ENCODE measurements around the gene ADIRF. TPM values are rescaled to one million over a fixed set of nuclear protein-coding genes. Genes with fewer than 3 reads are reported as not detected.
"Not testable (repeated sequence)": the region's sequence is repeated elsewhere in the genome, so short reads cannot be mapped to it uniquely, and the experiment has no call there.

ADIRF gene
- total and polyA plus RNA-seq, 10 donors: 23.9 to 139 (median 56.7) TPM

- Histone ChIP-seq H3K27me3 (replicated peaks in 1 of 7) (peaks cover 0 to 6% (median 0%) of the 10 kb centered on the region in 7 donors), H3K9me3 (no peaks in the 10 kb centered on the region), H3K36me3 (no peaks in the 10 kb centered on the region), H3K27ac (peak overlapping the region in 4 of 8 donors; percentile 2 to 65 (median 34)), H3K4me1 (peaks cover 0 to 5% (median 0%) of the 10 kb centered on the region in 6 donors), H3K4me3 (no peak overlapping the region)
- intact Hi-C loops (cut with DNase I; ENCODE audit: low total_unique reads): no loop called here
- TF ChIP-seq POLR2AphosphoS5 (IDR thresholded peaks at IDR 0.05) (no peak), POLR2A (IDR thresholded peaks at IDR 0.05) (no peak), CTCF (IDR thresholded peaks at IDR 0.05 in 8 of 11, conservative IDR thresholded peaks at IDR 0.05 in 3 of 11) (no peak)
- DNase-seq: no peak
- 65 to 98% (median 77%) methylated on average over 4 of the region's 4 CpGs for WGBS, 5 donors
Observed at GRCh38 chr10:86979296-86979818, 11.1 kb downstream of the ADIRF start.

GRCh38 chr10:86979977-86980448, 11.7 kb downstream of the ADIRF start:
- Histone ChIP-seq H3K27ac (peak overlapping the region in 5 of 8 donors; percentile 4 to 68 (median 61)), H3K4me1 (peaks cover 0 to 5% (median 0%) of the 10 kb centered on the region in 6 donors), H3K9me3 (no peaks in the 10 kb centered on the region), H3K36me3 (no peaks in the 10 kb centered on the region), H3K27me3 (replicated peaks in 1 of 7) (peaks cover 0 to 6% (median 0%) of the 10 kb centered on the region in 7 donors), H3K4me3 (no peak overlapping the region)
- TF ChIP-seq CTCF (IDR thresholded peaks at IDR 0.05 in 8 of 11, conservative IDR thresholded peaks at IDR 0.05 in 3 of 11) (no peak), POLR2AphosphoS5 (IDR thresholded peaks at IDR 0.05) (peak in 2 of 3 donors; percentile 27 to 34)
- intact Hi-C loops (cut with DNase I; ENCODE audit: low total_unique reads): no loop called here
- DNase-seq: no peak
- 22 to 49% (median 39%) methylated on average over 3 of the region's 3 CpGs for WGBS, 5 donors

- 70 to 86% (median 76%) methylated on average over 6 of the region's 6 CpGs for WGBS, 5 donors
- H3K27me3 ChIP-seq (replicated peaks in 1 of 7); H3K36me3 ChIP-seq; H3K9me3 ChIP-seq; H3K4me1 ChIP-seq; DNase-seq; intact Hi-C loops (cut with DNase I; ENCODE audit: low total_unique reads); H3K4me3 ChIP-seq: not testable (repeated sequence)
- H3K27ac ChIP-seq: peak overlapping the region in 3 of 8 donors; percentile 61 to 68 (median 65)
Observed at GRCh38 chr10:86981020-86981419, 12.7 kb downstream of the ADIRF start.

- Histone ChIP-seq H3K36me3 (no peaks in the 10 kb centered on the region), H3K27ac (no peak overlapping the region), H3K9me3 (no peaks in the 10 kb centered on the region), H3K4me3 (no peak overlapping the region), H3K27me3 (replicated peaks in 1 of 7) (peaks cover 0 to 6% (median 0%) of the 10 kb centered on the region in 7 donors), H3K4me1 (peaks cover 0 to 5% (median 0%) of the 10 kb centered on the region in 6 donors)
- WGBS, 5 donors: 81 to 93% (median 86%) methylated on average over 5 of the region's 5 CpGs
- no peak for DNase-seq
- intact Hi-C loops (cut with DNase I; ENCODE audit: low total_unique reads): no loop called here
- TF ChIP-seq POLR2AphosphoS5 (IDR thresholded peaks at IDR 0.05) (no peak), POLR2A (IDR thresholded peaks at IDR 0.05) (no peak), CTCF (IDR thresholded peaks at IDR 0.05 in 8 of 11, conservative IDR thresholded peaks at IDR 0.05 in 3 of 11) (no peak)
Observed at GRCh38 chr10:86981716-86982115, 13.4 kb downstream of the ADIRF start.

GRCh38 chr10:86984498-86984897, 16.2 kb downstream of the ADIRF start:
- WGBS, 5 donors: 93 to 99% (median 95%) methylated on average over 4 of the region's 4 CpGs
- H3K4me1 ChIP-seq; H3K36me3 ChIP-seq; H3K27ac ChIP-seq; H3K9me3 ChIP-seq; DNase-seq; intact Hi-C loops (cut with DNase I; ENCODE audit: low total_unique reads); H3K4me3 ChIP-seq; H3K27me3 ChIP-seq (replicated peaks in 1 of 7): not testable (repeated sequence)

All from spleen (tissue), 11 donors.